SK-N-SH (cell line): Measurements from ENCODE around the gene TSPAN7. TPM values are rescaled to one million over a fixed set of nuclear protein-coding genes. Genes with fewer than 3 reads are reported as not detected.

Source experiments
- CTCF ChIA-PET: fragments of 300-600, 350-600 bp; formaldehyde crosslinking; extraction: SDS; loops from one replicate; lab custom pipeline; 2021; lab: Yijun Ruan, JAX
- POLR2A ChIA-PET: fragments of 350-600 bp; sonication (Branson Sonifier 250); formaldehyde crosslinking; extraction: SDS; loops from one replicate; lab custom pipeline; 2020; ENCODE audit warnings: antibody characterized with exemption, inconsistent platforms; lab: Yijun Ruan, JAX
- DNase-seq: peaks from one replicate; pipeline ENCODE4 v3.0.0; 2012
- H2AFZ ChIP-seq: fragments of 200-600 bp; sonication (generic); 2 replicates; pipeline ENCODE4 v1.8.1; 2016; ENCODE audit warnings: antibody characterized with exemption, mild to moderate bottlenecking, low read depth
- H3F3A ChIP-seq: fragments of 200-600 bp; sonication (generic); replicated peaks from 2 replicates; pipeline ENCODE3; 2016; ENCODE audit warnings: antibody characterized with exemption, mild to moderate bottlenecking; ENCODE audit not compliant: insufficient read depth
- H3K27ac ChIP-seq, 2 experiments: fragments of 200-500 bp in 1 of 2; fragments of 200-600 bp in 1 of 2; sonication (Bioruptor generic) in 1 of 2; sonication (generic), shearing (Covaris generic) in 1 of 2; 2 replicates each; pipeline versions ENCODE4 v1.5.1 to v1.6.1; 2014 to 2016; ENCODE audit warnings: low read depth in 2 of 2, inconsistent platforms in 1 of 2, low read length in 1 of 2, mild to moderate bottlenecking in 1 of 2, mixed read lengths in 1 of 2
- H3K27me3 ChIP-seq: fragments of 200-600 bp; sonication (generic), shearing (Covaris generic); 2 replicates; pipeline ENCODE4 v1.6.1; 2016; ENCODE audit warnings: mixed run types; ENCODE audit not compliant: insufficient read depth
- H3K36me3 ChIP-seq, 2 experiments: fragments of 200-500 bp in 1 of 2; fragments of 200-600 bp in 1 of 2; sonication (Bioruptor generic) in 1 of 2; sonication (generic) in 1 of 2; replicated peaks in 1 of 2; 2 replicates each; pipeline versions ENCODE3 to v1.5.1; 2014 to 2016; ENCODE audit warnings: low read length in 1 of 2, mild to moderate bottlenecking in 1 of 2; ENCODE audit not compliant: insufficient read depth in 2 of 2, control insufficient read depth in 1 of 2
- H3K4me1 ChIP-seq, 2 experiments: fragments of 200-500 bp in 1 of 2; fragments of 200-600 bp in 1 of 2; sonication (Bioruptor generic) in 1 of 2; sonication (generic), shearing (Covaris generic) in 1 of 2; 2 replicates each; pipeline versions ENCODE4 v1.5.1 to v1.6.1; 2014 to 2016; ENCODE audit warnings: low read depth in 1 of 2, low read length in 1 of 2, mixed run types in 1 of 2; ENCODE audit not compliant: insufficient read depth in 2 of 2, control insufficient read depth in 1 of 2
- H3K4me2 ChIP-seq: fragments of 200-600 bp; sonication (generic), shearing (Covaris generic); 2 replicates; pipeline ENCODE4 v1.6.1; 2017; ENCODE audit warnings: mixed run types
- H3K4me3 ChIP-seq, 2 experiments: fragments of 200-500 bp in 1 of 2; fragments of 200-600 bp in 1 of 2; sonication (Bioruptor generic) in 1 of 2; sonication (generic), shearing (Covaris generic) in 1 of 2; 2 replicates each; pipeline versions ENCODE4 v1.5.1 to v1.8.1; 2014 to 2016; ENCODE audit warnings: low read depth in 2 of 2, inconsistent platforms in 1 of 2, low read length in 1 of 2, mild to moderate bottlenecking in 1 of 2, mixed read lengths in 1 of 2, moderate library complexity in 1 of 2
- H3K79me2 ChIP-seq: fragments of 200-600 bp; sonication (generic); 2 replicates; pipeline ENCODE4 v1.8.1; 2017; ENCODE audit warnings: mild to moderate bottlenecking; ENCODE audit not compliant: insufficient read depth
- H3K9ac ChIP-seq: fragments of 200-600 bp; sonication (generic); 2 replicates; pipeline ENCODE4 v1.6.1; 2017; ENCODE audit warnings: mixed run types
- H3K9me2 ChIP-seq: fragments of 200-600 bp; sonication (generic); 2 replicates; pipeline ENCODE4 v1.6.1; 2017; ENCODE audit warnings: mixed run types
- H3K9me3 ChIP-seq: fragments of 200-600 bp; sonication (generic); 2 replicates; pipeline ENCODE4 v1.6.1; 2017; ENCODE audit warnings: mixed run types, mild to moderate bottlenecking, moderate library complexity
- H4K20me1 ChIP-seq: fragments of 200-600 bp; sonication (generic); 2 replicates; pipeline ENCODE4 v1.6.1; 2017; ENCODE audit warnings: mild to moderate bottlenecking, mixed run types; ENCODE audit not compliant: insufficient read depth
- CHD2 ChIP-seq: fragments of 150-350 bp; IDR thresholded peaks from 2 replicates; pipeline ENCODE4 v1.6.1; 2018; ENCODE audit warnings: low read length; ENCODE audit not compliant: partially characterized antibody
- ELF1 ChIP-seq: IDR thresholded peaks from 2 replicates; pipeline ENCODE4 v1.4.0; 2012
- EZH2phosphoT487 ChIP-seq: fragments of 200-600 bp; sonication (generic); IDR thresholded peaks from 2 replicates; pipeline ENCODE4 v1.6.1; 2017; ENCODE audit warnings: low read depth, mixed run types, mild to moderate bottlenecking, antibody characterized with exemption, moderate library complexity, borderline replicate concordance
- FOXJ3 ChIP-seq: sonication (generic); formaldehyde crosslinking; IDR thresholded peaks from 2 replicates; pipeline ENCODE4 v1.5.1; 2020; ENCODE audit warnings: mild to moderate bottlenecking, missing genetic modification reagents
- FOXM1 ChIP-seq: IDR thresholded peaks from 2 replicates; pipeline ENCODE4 v1.4.0; 2012; ENCODE audit warnings: low read depth, mild to moderate bottlenecking
- IRF3 ChIP-seq: fragments of 150-350 bp; IDR thresholded peaks from 2 replicates; pipeline ENCODE4 v1.6.1; 2016; ENCODE audit warnings: mild to moderate bottlenecking, low read depth, low read length
- JUND ChIP-seq: IDR thresholded peaks from 2 replicates; pipeline ENCODE4 v1.4.0; 2012
- MEF2A ChIP-seq: IDR thresholded peaks from 2 replicates; pipeline ENCODE4 v1.4.0; 2012; ENCODE audit warnings: low read depth, borderline replicate concordance
- MXI1 ChIP-seq: IDR thresholded peaks from 2 replicates; pipeline ENCODE4 v1.6.1; 2012; ENCODE audit warnings: mild to moderate bottlenecking, low read depth, low read length, improper control_type of control experiment
- RAD21 ChIP-seq: IDR thresholded peaks from 2 replicates; pipeline ENCODE4 v1.6.1; 2012; ENCODE audit warnings: mild to moderate bottlenecking, low read length
- RCOR1 ChIP-seq: fragments of 150-350 bp; IDR thresholded peaks from 2 replicates; pipeline ENCODE4 v1.6.1; 2017; ENCODE audit warnings: antibody characterized with exemption, low read length
- RFX5 ChIP-seq: IDR thresholded peaks from 2 replicates; pipeline ENCODE4 v1.6.1; 2012; ENCODE audit warnings: mild to moderate bottlenecking, improper control_type of control experiment, low read length
- SIN3A ChIP-seq: IDR thresholded peaks from 2 replicates; pipeline ENCODE4 v1.6.1; 2012; ENCODE audit warnings: low read depth, mild to moderate bottlenecking, low read length, moderate library complexity, borderline replicate concordance
- SMC3 ChIP-seq: IDR thresholded peaks from 2 replicates; pipeline ENCODE4 v1.6.1; 2012; ENCODE audit warnings: low read depth, low read length, improper control_type of control experiment
- USF2 ChIP-seq: fragments of 150-350 bp; IDR thresholded peaks from 2 replicates; pipeline ENCODE4 v1.6.1; 2017; ENCODE audit warnings: antibody characterized with exemption, low read length, low read depth, borderline replicate concordance
- YY1 ChIP-seq: IDR thresholded peaks from 2 replicates; pipeline ENCODE4 v1.4.0; 2012; ENCODE audit warnings: low read depth, mild to moderate bottlenecking
- ZBTB33 ChIP-seq: IDR thresholded peaks from 2 replicates; pipeline ENCODE4 v1.4.0; 2012; ENCODE audit warnings: low read depth, borderline replicate concordance
- polyA plus RNA-seq, 3 experiments: library from polyadenylated mRNA; depleted of rRNA; stranded (reverse); fragments of >200 nt; gene quantifications; 2 replicates each; pipeline ENCODE4 v1.2.3, GENCODE V29; 2012
- TF ChIP-seq, protein P1 (sequence below): IDR thresholded peaks from 2 replicates; pipeline ENCODE4 v1.4.0; 2012; ENCODE audit warnings: low read depth
- TF ChIP-seq, protein P2 (sequence below): IDR thresholded peaks from 2 replicates; pipeline ENCODE4; 2012

Gene TSPAN7
- polyA plus RNA-seq, 1 of the 3 experiments (the other 2 are of a cell fraction): 0.39 TPM

DNA sequence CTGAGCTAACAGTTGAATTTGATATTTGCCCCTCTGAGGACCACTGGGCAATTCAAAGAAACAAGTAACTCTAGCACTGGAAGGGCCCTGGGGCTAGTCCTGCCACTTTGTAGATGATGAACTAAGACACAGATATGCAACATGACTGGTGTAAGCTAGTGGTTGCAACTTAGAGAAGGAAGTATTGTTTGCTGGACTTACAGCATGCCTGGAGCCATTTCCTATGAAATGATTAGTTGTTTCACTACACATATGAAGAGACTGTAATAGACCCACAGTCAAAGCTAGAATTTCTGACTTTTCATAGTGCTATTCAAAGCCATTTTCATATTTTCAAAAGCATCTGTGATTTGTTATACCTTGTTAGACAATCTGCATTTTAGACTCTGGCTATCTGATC, 96.2 kb downstream of the TSPAN7 start:
- Histone ChIP-seq H3F3A (no peaks in the 10 kb centered on the region), H3K4me3 (no peak overlapping the region), H3K4me1 (no peaks in the 10 kb centered on the region), H3K36me3 (no peaks in the 10 kb centered on the region), H3K27me3 (no peaks in the 10 kb centered on the region; the same call in 1 of the 2 replicates), H3K9me2 (no peaks in the 10 kb centered on the region), H4K20me1 (no peaks in the 10 kb centered on the region), H2AFZ (no peak overlapping the region), H3K9ac (no peak overlapping the region), H3K27ac (no peak overlapping the region), H3K4me2 (no peak overlapping the region), H3K79me2 (no peaks in the 10 kb centered on the region), H3K9me3 (no peaks in the 10 kb centered on the region)
- TF ChIP-seq RCOR1 (no peak), FOXM1 (no peak), ZBTB33 (no peak), SMC3 (no peak), SIN3A (no peak), RAD21 (no peak), RFX5 (no peak), FOXJ3 (no peak), YY1 (no peak), MEF2A (no peak), EZH2phosphoT487 (no peak), ELF1 (no peak), CHD2 (no peak), JUND (no peak), USF2 (no peak), IRF3 (no peak), MXI1 (no peak)
- TF ChIP-seq, protein P1, sequence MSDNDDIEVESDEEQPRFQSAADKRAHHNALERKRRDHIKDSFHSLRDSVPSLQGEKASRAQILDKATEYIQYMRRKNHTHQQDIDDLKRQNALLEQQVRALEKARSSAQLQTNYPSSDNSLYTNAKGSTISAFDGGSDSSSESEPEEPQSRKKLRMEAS: no peak
- TF ChIP-seq, protein P2, sequence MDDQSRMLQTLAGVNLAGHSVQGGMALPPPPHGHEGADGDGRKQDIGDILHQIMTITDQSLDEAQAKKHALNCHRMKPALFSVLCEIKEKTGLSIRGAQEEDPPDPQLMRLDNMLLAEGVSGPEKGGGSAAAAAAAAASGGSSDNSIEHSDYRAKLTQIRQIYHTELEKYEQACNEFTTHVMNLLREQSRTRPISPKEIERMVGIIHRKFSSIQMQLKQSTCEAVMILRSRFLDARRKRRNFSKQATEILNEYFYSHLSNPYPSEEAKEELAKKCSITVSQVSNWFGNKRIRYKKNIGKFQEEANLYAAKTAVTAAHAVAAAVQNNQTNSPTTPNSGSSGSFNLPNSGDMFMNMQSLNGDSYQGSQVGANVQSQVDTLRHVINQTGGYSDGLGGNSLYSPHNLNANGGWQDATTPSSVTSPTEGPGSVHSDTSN: no peak
- ChIA-PET POLR2A (no interaction called here), CTCF (interaction anchor here (0.7 to 1.6 kb wide), 4 partner anchors 25 to 322 kb away, joined by 3 to 5 read pairs (median 4); no protein-coding TSS in a partner anchor)
- no peak for DNase-seq
